HG03571 (cell line): ENCODE results near the gene RNF150.

Experiments used
- ATAC-seq: cut with Tn5 transposase; IDR thresholded peaks from one replicate; pipeline ENCODE4 v1.9.1; 2021; ENCODE audit not compliant: unreplicated experiment

RNF150 gene

GRCh38 chr4:140930557-140930956 is 202.7 kb downstream of the RNF150 start:
- no peak for ATAC-seq

GRCh38 chr4:140930011-140930410 is 203.3 kb downstream of the RNF150 start:
- no peak for ATAC-seq

GRCh38 chr4:140928880-140929279 is 204.4 kb downstream of the RNF150 start:
- no peak for ATAC-seq

- no peak for ATAC-seq
Observed at GRCh38 chr4:140926672-140927071, 206.6 kb downstream of the RNF150 start.

- no peak for ATAC-seq
Observed at GRCh38 chr4:140925417-140925816, 207.9 kb downstream of the RNF150 start.

- ATAC-seq, result no peak
Observed at GRCh38 chr4:140924761-140925392, 208.4 kb downstream of the RNF150 start.

GRCh38 chr4:140906993-140907962 is 226.0 kb downstream of the RNF150 start:
- ATAC-seq, result no peak

- ATAC-seq, result no peak
Observed at GRCh38 chr4:140904904-140905303, 228.4 kb downstream of the RNF150 start.

- ATAC-seq, result no peak
Observed at GRCh38 chr4:140903522-140904475, 229.5 kb downstream of the RNF150 start.

GRCh38 chr4:140901736-140902336 is 231.4 kb downstream of the RNF150 start:
- no peak for ATAC-seq

- no peak for ATAC-seq
Observed at GRCh38 chr4:140893939-140894338, 239.3 kb downstream of the RNF150 start.

GRCh38 chr4:140888054-140888453 is 245.2 kb downstream of the RNF150 start:
- no peak for ATAC-seq

- no peak for ATAC-seq
Observed at GRCh38 chr4:140887467-140887866, 245.8 kb downstream of the RNF150 start.

- no peak for ATAC-seq
Observed at GRCh38 chr4:140884431-140885058, 248.7 kb downstream of the RNF150 start.

- no peak for ATAC-seq
Observed at GRCh38 chr4:140877781-140878180, 255.5 kb downstream of the RNF150 start.

GRCh38 chr4:140876615-140877364 is 256.5 kb downstream of the RNF150 start:
- ATAC-seq, result no peak

- ATAC-seq, result no peak
Observed at GRCh38 chr4:140875746-140876452, 257.4 kb downstream of the RNF150 start.

- ATAC-seq, result no peak
Observed at GRCh38 chr4:140874056-140874455, 259.2 kb downstream of the RNF150 start.

GRCh38 chr4:140871368-140871767 is 261.9 kb downstream of the RNF150 start:
- ATAC-seq, result no peak
